Parathyroid adenoma (tissue), 2 donors: Measurements from ENCODE around the gene UQCC2.

ENCODE experiments used
- H2AFZ ChIP-seq: fragments of 300-600 bp; sonication (generic); one replicate; pipeline ENCODE4 v1.7.0; 2017; ENCODE audit warnings: antibody characterized with exemption, mild to moderate bottlenecking
- H3K27ac ChIP-seq: fragments of 300-600 bp; sonication (generic); one replicate; pipeline ENCODE4 v1.7.0; 2017
- H3K27me3 ChIP-seq: fragments of 300-600 bp; sonication (generic); one replicate; pipeline ENCODE4 v1.7.0; 2017; ENCODE audit warnings: low read length; ENCODE audit not compliant: control insufficient read depth, insufficient read depth
- H3K36me3 ChIP-seq: fragments of 300-600 bp; sonication (generic); one replicate; pipeline ENCODE4 v1.7.0; 2017; ENCODE audit warnings: low read length; ENCODE audit not compliant: control insufficient read depth, insufficient read depth
- H3K4me1 ChIP-seq: fragments of 300-600 bp; sonication (generic); one replicate; pipeline ENCODE4 v1.7.0; 2017; ENCODE audit warnings: control low read depth
- H3K4me2 ChIP-seq: fragments of 300-600 bp; sonication (generic); one replicate; pipeline ENCODE4 v1.7.0; 2017; ENCODE audit warnings: low read length
- H3K4me3 ChIP-seq: fragments of 300-600 bp; sonication (generic); one replicate; pipeline ENCODE4 v1.7.0; 2017; ENCODE audit warnings: low read depth, low read length
- H3K79me2 ChIP-seq: fragments of 300-600 bp; sonication (generic); one replicate; pipeline ENCODE4 v1.7.0; 2017; ENCODE audit warnings: control low read depth
- H3K9ac ChIP-seq: fragments of 300-600 bp; sonication (generic); one replicate; pipeline ENCODE4 v1.7.0; 2017; ENCODE audit warnings: mild to moderate bottlenecking
- H3K9me3 ChIP-seq: fragments of 300-600 bp; sonication (generic); one replicate; pipeline ENCODE4 v1.7.0; 2017; ENCODE audit warnings: low read length; ENCODE audit not compliant: control insufficient read depth
- TF ChIP-seq, protein P1 (sequence below): fragments of 300-600 bp; sonication (generic); IDR thresholded peaks from one replicate; pipeline ENCODE4 v1.7.0; 2017; ENCODE audit warnings: antibody characterized with exemption, mild to moderate bottlenecking
- donor health status: primary hyperparathyroidism.

The UQCC2 gene

GRCh38 chr6:33732385-33732784, 20.9 kb upstream of the UQCC2 start:
- Histone ChIP-seq H3K27me3 (no peaks in the 10 kb centered on the region), H3K9ac (no peak overlapping the region), H3K4me3 (no peak overlapping the region), H3K4me1 (peaks cover 9% of the 10 kb centered on the region), H3K9me3 (no peaks in the 10 kb centered on the region), H3K79me2 (no peaks in the 10 kb centered on the region), H3K4me2 (no peak overlapping the region), H3K36me3 (no peaks in the 10 kb centered on the region), H2AFZ (no peak overlapping the region), H3K27ac (no peak overlapping the region)
- TF ChIP-seq, protein P1, sequence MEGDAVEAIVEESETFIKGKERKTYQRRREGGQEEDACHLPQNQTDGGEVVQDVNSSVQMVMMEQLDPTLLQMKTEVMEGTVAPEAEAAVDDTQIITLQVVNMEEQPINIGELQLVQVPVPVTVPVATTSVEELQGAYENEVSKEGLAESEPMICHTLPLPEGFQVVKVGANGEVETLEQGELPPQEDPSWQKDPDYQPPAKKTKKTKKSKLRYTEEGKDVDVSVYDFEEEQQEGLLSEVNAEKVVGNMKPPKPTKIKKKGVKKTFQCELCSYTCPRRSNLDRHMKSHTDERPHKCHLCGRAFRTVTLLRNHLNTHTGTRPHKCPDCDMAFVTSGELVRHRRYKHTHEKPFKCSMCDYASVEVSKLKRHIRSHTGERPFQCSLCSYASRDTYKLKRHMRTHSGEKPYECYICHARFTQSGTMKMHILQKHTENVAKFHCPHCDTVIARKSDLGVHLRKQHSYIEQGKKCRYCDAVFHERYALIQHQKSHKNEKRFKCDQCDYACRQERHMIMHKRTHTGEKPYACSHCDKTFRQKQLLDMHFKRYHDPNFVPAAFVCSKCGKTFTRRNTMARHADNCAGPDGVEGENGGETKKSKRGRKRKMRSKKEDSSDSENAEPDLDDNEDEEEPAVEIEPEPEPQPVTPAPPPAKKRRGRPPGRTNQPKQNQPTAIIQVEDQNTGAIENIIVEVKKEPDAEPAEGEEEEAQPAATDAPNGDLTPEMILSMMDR, result no peak

DNA sequence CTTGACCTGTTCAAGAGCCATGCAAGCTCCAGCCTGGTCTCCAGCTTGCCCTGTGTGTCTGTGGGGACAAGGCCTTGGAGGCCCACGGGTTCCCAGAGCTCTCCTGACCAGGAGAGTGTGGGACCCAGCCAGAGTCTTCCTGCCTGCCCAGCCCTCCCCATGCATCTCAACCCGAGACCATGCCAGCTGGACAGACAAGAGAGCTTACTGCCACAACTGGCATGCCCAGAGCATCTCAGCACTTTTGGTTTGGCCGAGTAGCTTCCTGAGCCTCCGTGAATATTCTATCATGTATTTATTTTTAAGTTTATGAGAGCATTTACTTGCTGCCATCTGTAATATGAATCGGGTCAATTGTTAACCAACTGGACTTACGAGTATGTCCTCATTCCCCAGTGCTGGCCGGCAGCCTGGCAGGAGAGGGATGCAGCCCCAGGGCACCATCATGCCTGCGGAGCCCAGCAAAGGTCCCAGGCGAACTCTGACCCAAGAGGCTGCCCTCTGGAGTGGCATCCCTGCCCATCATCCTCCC, 20.3 kb upstream of the UQCC2 start:
- Histone ChIP-seq H3K4me3 (no peak overlapping the region), H3K4me2 (no peak overlapping the region), H2AFZ (peak overlapping the region; percentile 8), H3K27ac (no peak overlapping the region), H3K9ac (no peak overlapping the region), H3K79me2 (no peaks in the 10 kb centered on the region), H3K36me3 (no peaks in the 10 kb centered on the region), H3K4me1 (peaks cover 9% of the 10 kb centered on the region), H3K27me3 (no peaks in the 10 kb centered on the region), H3K9me3 (no peaks in the 10 kb centered on the region)
- TF ChIP-seq, protein P1, result no peak

GRCh38 chr6:33731035-33731434, 19.5 kb upstream of the UQCC2 start:
- Histone ChIP-seq H3K9ac (no peak overlapping the region), H2AFZ (no peak overlapping the region), H3K4me3 (no peak overlapping the region), H3K79me2 (no peaks in the 10 kb centered on the region), H3K27ac (no peak overlapping the region), H3K4me2 (no peak overlapping the region), H3K9me3 (no peaks in the 10 kb centered on the region), H3K36me3 (no peaks in the 10 kb centered on the region), H3K4me1 (peaks cover 9% of the 10 kb centered on the region), H3K27me3 (no peaks in the 10 kb centered on the region)
- TF ChIP-seq, protein P1, result no peak

- Histone ChIP-seq H3K36me3 (no peaks in the 10 kb centered on the region), H3K27ac (no peak overlapping the region), H3K4me1 (peaks cover 9% of the 10 kb centered on the region), H3K27me3 (no peaks in the 10 kb centered on the region), H3K9me3 (no peaks in the 10 kb centered on the region), H3K4me2 (no peak overlapping the region), H3K79me2 (no peaks in the 10 kb centered on the region), H3K9ac (no peak overlapping the region), H2AFZ (peak overlapping the region; percentile 82), H3K4me3 (no peak overlapping the region)
- TF ChIP-seq, protein P1, result no peak
Observed at GRCh38 chr6:33730611-33731010, 19.1 kb upstream of the UQCC2 start.

GRCh38 chr6:33729059-33729458, 17.6 kb upstream of the UQCC2 start:
- Histone ChIP-seq H3K4me1 (peaks cover 9% of the 10 kb centered on the region), H3K9ac (no peak overlapping the region), H3K27me3 (no peaks in the 10 kb centered on the region), H3K4me2 (no peak overlapping the region), H3K36me3 (no peaks in the 10 kb centered on the region), H3K4me3 (no peak overlapping the region), H3K79me2 (no peaks in the 10 kb centered on the region), H3K27ac (no peak overlapping the region), H2AFZ (no peak overlapping the region), H3K9me3 (no peaks in the 10 kb centered on the region)
- TF ChIP-seq, protein P1, result no peak
